Cardiac fibroblast (primary cell): ENCODE results near the gene PPAT.
A peak's percentile ranks its signal among the peaks of the same experiment; 100 is the strongest.

Experiments used
- DNase-seq, 2 donors: peaks; one replicate each; pipeline versions ENCODE4 v3.0.0 to v3.0.0-alpha.2; 2010; ENCODE audit warnings: low read depth in 2 of 2
- H3K4me3 ChIP-seq, 2 donors: replicated peaks in 1 of 2; 1 replicate in 1 of 2; 2 replicates in 1 of 2; pipeline ENCODE4 v1.5.1; 2011; ENCODE audit warnings: low read depth in 2 of 2, low read length in 2 of 2, mild to moderate bottlenecking in 2 of 2, moderate library complexity in 1 of 2
- CTCF ChIP-seq: IDR thresholded peaks from one replicate; pipeline ENCODE4 v1.5.1; 2011; ENCODE audit warnings: low read depth, mild to moderate bottlenecking, low read length, inconsistent platforms

The PPAT gene

DNA sequence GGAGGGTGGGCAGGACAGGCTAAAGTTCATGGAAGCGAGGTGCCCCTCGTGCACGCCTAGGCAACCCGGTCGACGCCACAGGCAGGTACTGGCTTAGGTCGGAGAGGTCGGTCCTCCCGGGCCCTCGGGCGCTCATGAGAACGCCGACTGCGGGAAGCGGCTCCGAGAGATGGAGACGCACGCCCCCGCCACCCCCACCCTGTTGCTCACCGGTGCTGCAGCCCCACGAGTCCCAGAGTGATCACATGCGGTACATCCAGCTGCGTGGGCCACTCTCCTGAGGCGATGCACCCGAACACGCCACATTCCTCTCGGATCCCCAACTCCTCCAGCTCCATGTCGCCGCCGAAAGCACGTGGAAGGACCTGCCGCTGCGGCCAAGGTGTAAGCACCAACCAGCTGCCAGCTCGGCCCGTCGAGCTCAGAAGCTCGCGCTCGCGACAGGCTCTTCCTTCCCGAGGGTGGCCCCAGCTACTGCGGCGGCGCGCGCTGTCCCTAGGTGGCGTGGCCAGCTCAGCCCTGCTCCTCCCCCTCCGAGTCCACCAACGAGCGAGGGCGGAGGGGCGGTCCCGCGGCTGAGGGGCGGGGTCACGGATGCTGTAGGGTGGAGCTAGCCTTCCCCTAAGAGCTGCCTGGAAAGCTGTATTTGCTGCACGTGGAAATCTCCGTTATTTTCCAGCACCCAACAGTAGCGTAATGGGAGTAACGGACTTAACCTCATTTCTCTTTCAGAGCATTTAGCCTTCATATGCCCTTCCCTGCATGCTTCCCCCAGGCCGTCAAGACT, at the start of gene PPAT:
Gene PPAT (minus strand): TSS at position 476 of the 787 bp plus-strand sequence. CDS start 138 bp downstream, at position 338.
- TF ChIP-seq CTCF: no peak
- H3K4me3 ChIP-seq: peak within 1 kb of the TSS; percentile 65 to 85
- DNase-seq: peak; percentile 98 to 99

- no peak for TF ChIP-seq CTCF
- no peak for DNase-seq
- no peak overlapping the region for H3K4me3 ChIP-seq
These were observed 45.3 kb upstream of the PPAT start for GRCh38 chr4:56480691-56481090.

GRCh38 chr4:56477192-56477702, 41.8 kb upstream of the PPAT start:
- DNase-seq: no peak
- TF ChIP-seq CTCF: no peak

DNA sequence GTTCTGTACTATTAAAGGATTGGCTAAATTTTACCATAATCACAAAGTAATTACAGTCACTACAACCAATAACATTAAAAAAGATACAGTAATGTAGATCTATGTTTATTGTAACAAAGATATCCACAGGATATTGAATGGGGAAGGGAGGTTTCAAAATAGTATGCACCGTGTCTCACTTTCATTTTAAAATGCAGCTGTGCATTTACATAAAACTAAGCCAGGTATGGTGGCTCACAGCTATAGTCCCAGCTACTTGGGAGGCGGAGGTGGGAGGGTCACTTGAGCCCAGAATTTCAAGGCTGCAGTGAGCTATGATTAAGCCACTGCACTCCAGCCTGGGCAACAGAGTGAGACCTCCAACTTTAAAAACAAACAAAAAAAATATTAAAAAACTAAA, 40.5 kb upstream of the PPAT start:
- H3K4me3 ChIP-seq: no peak overlapping the region
- TF ChIP-seq CTCF: no peak
- no peak for DNase-seq

More at GRCh38 chr4:56477192-56477702, 41.8 kb upstream of the PPAT start:
- H3K4me3 ChIP-seq: no peak overlapping the region

GRCh38 chr4:56469489-56470210, 34.2 kb upstream of the PPAT start:
- no peak for TF ChIP-seq CTCF
- DNase-seq: peak in 1 of 2 donors; percentile 11
- H3K4me3 ChIP-seq: no peak overlapping the region

DNA sequence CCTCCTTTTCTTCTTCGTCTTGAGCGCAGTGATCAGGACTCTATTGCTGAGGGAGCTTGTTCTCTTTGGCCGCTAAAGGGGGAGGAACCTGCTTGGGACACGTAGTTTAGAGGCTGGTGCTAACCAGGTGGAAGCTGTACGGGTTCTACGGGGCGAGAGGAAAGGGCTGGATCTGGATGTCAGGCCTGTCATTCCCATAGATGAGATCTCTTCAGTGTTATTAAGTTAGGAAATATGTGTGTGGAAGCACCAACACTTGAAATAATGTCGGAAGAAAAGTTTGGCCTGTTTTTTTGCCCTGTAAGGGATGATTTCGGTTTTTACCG, 32.6 kb upstream of the PPAT start:
- TF ChIP-seq CTCF: no peak
- peak overlapping the region; percentile 82 to 89 for H3K4me3 ChIP-seq
- DNase-seq: peak; percentile 38 to 44
